ENCODE results near the gene TM7SF2.
A peak's percentile ranks its signal among the peaks of the same experiment; 100 is the strongest.
"Not testable (repeated sequence)": the region's sequence is repeated elsewhere in the genome, so short reads cannot be mapped to it uniquely, and the experiment has no call there.

TM7SF2 gene

GRCh38 chr11:65115361-65116082 is 3.9 kb downstream of the TM7SF2 start:
- no peak for DNase-seq (ENCODE audit: low read depth in 2 of 2)

GRCh38 chr11:65116370-65117205 is 4.9 kb downstream of the TM7SF2 start:
- peak; percentile 52 to 54 for DNase-seq (ENCODE audit: low read depth in 2 of 2)

- peak; percentile 100 for DNase-seq (ENCODE audit: low read depth in 2 of 2)
Observed at GRCh38 chr11:65117206-65118096, 5.8 kb downstream of the TM7SF2 start, which contains the start of gene ZNHIT2. TSS of gene ZNHIT2 (minus strand) at chr11:65117701. CDS start at chr11:65117653, 48 bp downstream.

DNA sequence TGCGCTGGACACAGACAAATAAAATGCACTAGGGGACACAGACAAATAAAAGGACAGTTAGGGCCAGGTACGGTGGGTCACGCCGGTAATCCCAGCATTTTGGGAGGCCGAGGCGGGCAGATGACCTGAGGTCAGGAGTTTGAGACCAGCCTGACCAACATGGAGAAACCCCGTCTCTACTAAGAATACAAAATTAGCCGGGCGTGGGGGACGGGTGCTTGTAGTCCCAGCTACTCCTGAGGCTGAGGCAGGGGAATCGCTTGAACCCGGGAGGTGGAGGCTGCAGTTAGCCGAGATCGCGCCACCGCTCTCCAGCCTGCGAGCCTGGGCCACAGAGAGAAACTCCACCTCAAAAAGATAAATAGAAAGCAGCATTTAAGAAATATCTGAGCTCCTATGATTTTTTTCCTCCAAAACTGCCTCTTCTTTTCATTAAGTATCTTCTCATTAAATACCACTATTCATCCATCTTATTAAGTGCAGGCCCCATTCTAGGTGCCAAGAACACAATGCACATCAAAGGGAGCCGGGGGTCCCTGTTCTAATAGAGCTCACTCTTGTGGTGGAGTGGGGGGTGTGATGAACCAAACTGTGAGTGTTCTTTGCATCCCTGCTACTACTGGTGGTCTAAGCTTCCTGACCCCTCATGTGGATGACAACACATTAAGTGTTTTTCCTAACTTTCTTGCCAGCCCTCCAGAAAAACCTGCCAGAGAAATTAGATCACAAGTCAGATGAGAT is 6.6 kb downstream of the TM7SF2 start:
- DNase-seq (ENCODE audit: low read depth in 2 of 2), result no peak

GRCh38 chr11:65118891-65119669 is 7.4 kb downstream of the TM7SF2 start:
- DNase-seq (ENCODE audit: low read depth in 2 of 2), result not testable (repeated sequence)

DNA sequence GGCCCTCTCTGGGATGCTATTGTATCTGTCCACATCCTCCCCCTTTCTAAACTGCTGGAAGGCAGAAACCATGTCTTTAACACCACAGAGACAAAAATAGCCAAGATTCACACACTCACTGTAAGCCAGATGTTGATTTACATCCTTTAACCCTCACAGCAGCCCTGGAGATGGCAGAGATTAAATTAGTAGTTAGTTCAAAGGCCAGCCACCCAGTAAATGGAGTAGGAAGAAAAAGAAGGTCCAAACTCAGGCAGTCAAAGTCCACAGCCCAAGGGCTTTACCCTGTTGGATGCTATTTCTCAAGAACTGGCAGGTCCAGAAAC is 8.0 kb downstream of the TM7SF2 start:
- DNase-seq (ENCODE audit: low read depth in 2 of 2), result no peak

DNA sequence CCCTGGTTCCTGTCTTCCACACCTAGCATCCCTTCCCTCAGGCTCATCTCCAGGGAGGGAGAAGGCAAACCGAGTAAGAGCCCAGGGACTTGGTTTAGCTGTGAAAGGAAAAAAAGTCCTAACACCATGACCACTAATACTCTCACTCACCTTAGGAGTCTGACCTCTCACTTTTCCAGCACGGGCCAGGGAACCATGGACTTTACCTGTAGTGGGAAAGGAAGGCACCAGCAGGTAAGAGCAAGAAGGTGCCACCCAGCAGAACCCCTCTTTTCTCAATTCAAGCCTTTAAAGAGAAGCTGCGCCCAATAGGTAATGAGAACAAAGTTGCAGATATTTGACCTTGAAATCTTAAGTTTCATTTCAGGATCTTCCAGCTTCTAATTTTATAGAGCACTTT is 9.2 kb downstream of the TM7SF2 start:
- DNase-seq (ENCODE audit: low read depth in 2 of 2), result no peak

GRCh38 chr11:65121447-65121864 is 9.8 kb downstream of the TM7SF2 start:
- no peak for DNase-seq (ENCODE audit: low read depth in 2 of 2)

GRCh38 chr11:65121865-65122696 is 10.4 kb downstream of the TM7SF2 start, which contains the start of the genes FAU and MRPL49:
TSS of gene FAU (minus strand) at chr11:65122134. CDS start at chr11:65121813, 321 bp downstream.
TSS of gene MRPL49 (plus strand) at chr11:65122321. CDS start at chr11:65122347, 26 bp downstream.
- DNase-seq (ENCODE audit: low read depth in 2 of 2), result peak; percentile 96 to 97

DNA sequence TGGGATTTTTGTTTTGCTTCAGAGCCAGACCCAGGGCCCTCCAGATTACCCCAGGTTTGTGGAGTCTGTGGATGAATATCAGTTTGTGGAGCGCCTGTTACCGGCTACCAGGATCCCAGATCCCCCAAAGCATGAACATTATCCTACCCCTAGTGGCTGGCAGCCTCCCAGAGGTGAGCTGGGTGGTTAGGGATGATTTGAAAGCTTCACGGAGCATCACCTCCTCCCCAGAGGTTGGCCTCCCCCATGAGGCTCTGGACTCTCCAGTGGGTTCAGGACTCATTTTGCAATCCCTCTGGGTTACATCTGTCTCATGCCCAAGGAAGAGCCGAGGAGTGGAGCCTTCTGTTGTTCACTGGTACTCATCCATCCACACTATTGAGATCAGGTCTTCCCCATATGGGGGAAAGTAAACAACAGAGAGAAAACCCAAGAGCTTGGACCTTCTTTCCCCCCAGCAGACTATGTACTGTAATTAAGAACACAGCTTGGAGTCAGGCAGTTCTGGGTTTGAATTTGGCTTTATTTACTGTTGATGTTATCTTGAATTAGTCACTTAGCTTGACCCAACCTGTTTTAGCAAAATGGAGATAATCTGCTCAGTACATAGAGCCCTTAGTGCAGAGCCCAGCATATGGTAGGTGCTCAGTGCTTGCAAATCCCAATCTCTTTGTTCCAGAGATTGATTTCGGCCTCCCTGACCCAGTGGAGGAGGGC is 13.0 kb downstream of the TM7SF2 start:
- DNase-seq (ENCODE audit: low read depth in 2 of 2), result no peak

GRCh38 chr11:65125197-65126056 is 13.8 kb downstream of the TM7SF2 start:
- no peak for DNase-seq (ENCODE audit: low read depth in 2 of 2)

- no peak for DNase-seq (ENCODE audit: low read depth in 2 of 2)
Observed at GRCh38 chr11:65126624-65127274, 15.1 kb downstream of the TM7SF2 start.

GRCh38 chr11:65127473-65128181 is 16.0 kb downstream of the TM7SF2 start:
- no peak for DNase-seq (ENCODE audit: low read depth in 2 of 2)

DNA sequence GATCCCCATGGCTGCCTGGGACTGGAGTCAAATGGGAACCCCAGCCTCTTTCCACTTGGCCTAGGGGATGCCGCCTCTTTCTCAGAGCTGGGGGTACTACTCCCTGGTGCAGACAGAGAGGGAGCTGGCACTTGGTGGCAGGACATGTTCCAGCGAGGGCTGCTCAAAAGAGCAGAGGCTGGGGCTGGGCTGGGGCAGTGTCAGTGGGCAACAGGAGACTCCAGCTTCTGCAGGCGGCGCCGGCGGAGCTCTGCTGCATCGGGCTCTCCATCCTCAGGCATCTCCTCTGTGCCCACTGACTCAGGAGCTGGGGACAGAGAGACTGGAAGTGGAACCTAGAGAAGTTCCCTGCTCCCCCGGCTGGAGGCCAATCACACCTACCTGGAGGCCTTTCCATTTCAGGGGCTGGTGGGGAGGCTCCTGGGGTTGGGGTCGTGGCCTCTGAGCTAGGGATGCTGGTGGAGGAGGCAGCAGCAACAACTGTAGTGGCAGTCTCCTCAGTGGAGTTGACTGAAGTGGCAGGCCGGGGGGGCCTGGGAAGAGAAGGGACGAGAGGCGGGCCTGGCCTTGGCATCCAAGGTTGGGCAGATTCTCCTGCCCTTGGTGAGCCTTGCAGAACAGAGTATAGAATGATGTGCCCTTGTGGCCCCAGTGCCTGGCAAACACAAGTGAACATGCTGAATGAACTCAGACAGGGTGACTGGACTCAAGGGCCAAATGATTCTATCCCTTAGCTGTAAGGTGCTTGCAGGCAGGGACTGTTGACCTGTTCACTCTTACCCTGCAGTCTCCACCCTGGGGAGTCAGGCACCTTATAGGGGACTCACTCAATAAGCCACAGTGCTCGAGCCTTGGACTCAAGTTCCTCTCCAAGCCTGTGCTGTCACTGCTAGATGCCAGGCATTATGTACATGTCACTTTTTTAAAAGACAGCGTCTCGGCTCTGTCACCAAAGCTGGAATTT is 16.8 kb downstream of the TM7SF2 start:
- DNase-seq (ENCODE audit: low read depth in 2 of 2), result no peak

GRCh38 chr11:65129649-65130441 is 18.2 kb downstream of the TM7SF2 start:
- DNase-seq (ENCODE audit: low read depth in 2 of 2), result no peak

Measured in stimulated activated CD4-positive, alpha-beta T cell treated with anti-CD3 and anti-CD28 coated beads, Interleukin-1b, Interleukin-23, amount 100 ng/mL, for 4 hours (primary cell).